Stimulated activated CD4-positive, alpha-beta T cell treated with anti-CD3 and anti-CD28 coated beads, TNF-alpha, amount 100 ng/mL, for 24 hours (primary cell): ENCODE results near the gene TEDC1.

ENCODE experiments used
- DNase-seq, 3 experiments: peaks; one replicate each; pipeline ENCODE4 v3.0.0-alpha.2; 2020; ENCODE audit warnings: low read depth in 3 of 3

Gene TEDC1

GRCh38 chr14:105456736-105457617 is 34.1 kb upstream of the TEDC1 start:
- DNase-seq, result no peak

- no peak for DNase-seq
Measured at GRCh38 chr14:105458010-105458409, 33.0 kb upstream of the TEDC1 start.

GRCh38 chr14:105458571-105458970 is 32.5 kb upstream of the TEDC1 start:
- DNase-seq, result no peak

GRCh38 chr14:105460116-105460515 is 30.9 kb upstream of the TEDC1 start:
- DNase-seq, result no peak

- no peak for DNase-seq
Measured at GRCh38 chr14:105460616-105461015, 30.4 kb upstream of the TEDC1 start.

- no peak for DNase-seq
Measured at GRCh38 chr14:105461903-105462302, 29.1 kb upstream of the TEDC1 start.

GRCh38 chr14:105464501-105464900 is 26.5 kb upstream of the TEDC1 start:
- no peak for DNase-seq

- no peak for DNase-seq
Measured at GRCh38 chr14:105465209-105466031, 25.6 kb upstream of the TEDC1 start.

GRCh38 chr14:105466531-105467248 is 24.4 kb upstream of the TEDC1 start:
- DNase-seq, result no peak

- DNase-seq, result no peak
Measured at GRCh38 chr14:105467249-105467941, 23.7 kb upstream of the TEDC1 start.

- DNase-seq, result no peak
Measured at GRCh38 chr14:105467942-105468471, 23.0 kb upstream of the TEDC1 start.

- DNase-seq, result no peak
Measured at GRCh38 chr14:105468621-105469241, 22.3 kb upstream of the TEDC1 start.

GRCh38 chr14:105469456-105470349 is 21.3 kb upstream of the TEDC1 start:
- DNase-seq, result no peak

- no peak for DNase-seq
Measured at GRCh38 chr14:105470350-105471296, 20.4 kb upstream of the TEDC1 start.

GRCh38 chr14:105471297-105471821 is 19.7 kb upstream of the TEDC1 start:
- DNase-seq, result no peak

GRCh38 chr14:105471823-105472485 is 19.1 kb upstream of the TEDC1 start:
- no peak for DNase-seq

- DNase-seq, result no peak
Measured at GRCh38 chr14:105472486-105472991, 18.5 kb upstream of the TEDC1 start.
